Ascending aorta (tissue), 2 donors: ENCODE measurements around the gene ASXL1. TPM values are rescaled to one million over a fixed set of nuclear protein-coding genes. Genes with fewer than 3 reads are reported as not detected.

Source experiments
- DNase-seq, 2 donors: peaks; one replicate each; pipeline ENCODE4 v3.0.0-alpha.2; 2019; ENCODE audit warnings: low spot score in 2 of 2
- H3K27ac ChIP-seq, 2 donors: fragments of 200-600 bp; sonication (generic); one replicate each; pipeline ENCODE4 v1.5.1; 2016 to 2017; ENCODE audit warnings: mild to moderate bottlenecking in 1 of 2
- H3K27me3 ChIP-seq: fragments of 200-600 bp; sonication (generic); one replicate; pipeline ENCODE4 v1.5.1; 2017
- H3K36me3 ChIP-seq, 2 donors: fragments of 200-600 bp; sonication (generic); one replicate each; pipeline ENCODE4 v1.5.1; 2016
- H3K4me1 ChIP-seq, 2 donors: fragments of 200-600 bp; sonication (generic); one replicate each; pipeline ENCODE4 v1.5.1; 2016 to 2017; ENCODE audit warnings: mild to moderate bottlenecking in 1 of 2
- H3K4me3 ChIP-seq, 2 donors: fragments of 200-600 bp; sonication (generic); one replicate each; pipeline ENCODE4 v1.5.1; 2016 to 2017; ENCODE audit warnings: mild to moderate bottlenecking in 1 of 2
- H3K9me3 ChIP-seq, 2 donors: fragments of 200-600 bp; sonication (generic); one replicate each; pipeline ENCODE4 v1.5.1; 2016
- intact Hi-C: fragments of 100-400 bp; cut with DNase I; formaldehyde crosslinking; loops from one replicate; pipeline ENCODE4 v1.15.1; 2023
- total RNA-seq: library from RNA; depleted of rRNA; stranded (reverse); fragments of >200 nt; gene quantifications from one replicate; pipeline ENCODE4 v1.1.0, GENCODE V29; 2016
- TF ChIP-seq, protein P1 (sequence below), 3 experiments: fragments of 200-600 bp in 2 of 3; fragments of 450-650 bp in 1 of 3; sonication (generic) in 2 of 3; IDR thresholded peaks; one replicate each; pipeline ENCODE4 v1.5.1; 2016 to 2019; ENCODE audit warnings: antibody characterized with exemption in 3 of 3, mild to moderate bottlenecking in 1 of 3, moderate library complexity in 1 of 3

The ASXL1 gene
- total RNA-seq, 1 donor from 2014 or later = 37.4 TPM

DNA sequence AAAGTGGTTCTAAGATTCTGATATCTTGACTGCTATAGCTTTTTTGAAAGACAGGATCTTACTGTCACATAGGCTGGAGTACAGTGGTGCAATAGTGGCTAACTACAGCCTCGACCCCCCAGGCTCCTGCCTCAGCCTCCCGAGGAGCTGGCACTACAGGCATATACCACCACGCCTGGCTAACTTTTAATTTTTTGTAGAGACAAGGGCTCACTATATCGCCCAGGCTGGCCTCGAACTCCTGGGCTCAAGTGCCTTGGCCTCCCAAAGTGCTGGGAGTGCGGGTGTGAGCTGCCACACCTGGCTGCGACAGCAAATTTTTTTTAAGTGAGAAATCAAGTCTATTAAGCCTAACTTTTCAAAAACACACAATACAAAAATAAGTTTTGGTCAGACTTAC lies 120.4 kb downstream of the ASXL1 start:
- Histone ChIP-seq H3K9me3 (no peaks in the 10 kb centered on the region), H3K36me3 (no peaks in the 10 kb centered on the region), H3K27ac (no peak overlapping the region), H3K27me3 (no peaks in the 10 kb centered on the region), H3K4me3 (no peak overlapping the region), H3K4me1 (peaks cover 10 to 29% of the 10 kb centered on the region in 2 donors)
- TF ChIP-seq, protein P1, sequence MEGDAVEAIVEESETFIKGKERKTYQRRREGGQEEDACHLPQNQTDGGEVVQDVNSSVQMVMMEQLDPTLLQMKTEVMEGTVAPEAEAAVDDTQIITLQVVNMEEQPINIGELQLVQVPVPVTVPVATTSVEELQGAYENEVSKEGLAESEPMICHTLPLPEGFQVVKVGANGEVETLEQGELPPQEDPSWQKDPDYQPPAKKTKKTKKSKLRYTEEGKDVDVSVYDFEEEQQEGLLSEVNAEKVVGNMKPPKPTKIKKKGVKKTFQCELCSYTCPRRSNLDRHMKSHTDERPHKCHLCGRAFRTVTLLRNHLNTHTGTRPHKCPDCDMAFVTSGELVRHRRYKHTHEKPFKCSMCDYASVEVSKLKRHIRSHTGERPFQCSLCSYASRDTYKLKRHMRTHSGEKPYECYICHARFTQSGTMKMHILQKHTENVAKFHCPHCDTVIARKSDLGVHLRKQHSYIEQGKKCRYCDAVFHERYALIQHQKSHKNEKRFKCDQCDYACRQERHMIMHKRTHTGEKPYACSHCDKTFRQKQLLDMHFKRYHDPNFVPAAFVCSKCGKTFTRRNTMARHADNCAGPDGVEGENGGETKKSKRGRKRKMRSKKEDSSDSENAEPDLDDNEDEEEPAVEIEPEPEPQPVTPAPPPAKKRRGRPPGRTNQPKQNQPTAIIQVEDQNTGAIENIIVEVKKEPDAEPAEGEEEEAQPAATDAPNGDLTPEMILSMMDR (IDR thresholded peaks at IDR 0.05) = no peak
- no peak for DNase-seq
- intact Hi-C loops = no loop called here

DNA sequence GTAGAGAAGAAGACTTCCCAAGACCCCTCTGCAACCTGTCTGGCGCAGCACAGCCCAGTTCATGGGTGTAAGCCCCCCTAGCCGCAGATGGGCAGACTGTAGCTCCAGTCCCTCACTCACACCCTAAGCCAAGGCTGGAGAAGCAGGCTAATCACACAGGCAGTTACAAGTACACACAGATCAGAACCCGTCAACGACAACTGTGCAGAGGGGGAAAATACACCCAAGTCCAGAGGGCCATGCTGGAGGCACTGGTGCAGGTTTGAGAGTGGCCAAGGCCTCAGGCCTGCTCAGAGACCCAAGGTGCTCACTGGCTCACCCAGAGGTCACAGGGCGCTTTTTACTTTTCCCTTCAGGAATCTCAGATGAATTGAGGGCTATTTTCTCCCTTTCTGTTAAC lies 120.9 kb downstream of the ASXL1 start:
- TF ChIP-seq, protein P1 (IDR thresholded peaks at IDR 0.05) = no peak

DNA sequence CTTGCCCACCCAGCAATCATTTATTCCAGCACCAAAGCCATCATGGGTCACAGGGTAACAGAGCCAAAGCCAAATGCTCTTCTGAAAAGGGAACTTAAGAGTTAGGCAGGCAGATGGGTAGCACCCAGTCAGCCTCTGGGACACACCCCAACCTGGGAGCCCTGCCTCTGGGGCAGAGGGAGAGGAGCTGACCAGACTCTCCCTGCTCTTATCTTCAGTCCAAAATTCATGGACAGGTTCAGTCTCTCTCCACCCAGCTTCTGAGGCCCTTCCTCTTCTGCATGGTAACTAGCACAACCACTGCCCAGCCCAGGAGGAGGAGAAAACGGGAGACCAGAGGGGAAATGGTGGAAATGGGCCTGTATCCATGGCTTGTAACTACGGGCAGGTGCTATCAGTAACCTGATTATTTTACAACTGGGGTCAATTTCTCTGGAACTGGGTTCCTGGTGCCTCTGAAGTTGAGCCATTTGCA lies 121.6 kb downstream of the ASXL1 start:
- no peaks in the 10 kb centered on the region for H3K27me3 ChIP-seq
- H3K27ac ChIP-seq = no peak overlapping the region
- TF ChIP-seq, protein P1 (IDR thresholded peaks at IDR 0.05) = no peak
- H3K9me3 ChIP-seq = no peaks in the 10 kb centered on the region
- no peak overlapping the region for H3K4me3 ChIP-seq
- intact Hi-C loops = no loop called here
- DNase-seq = no peak
- peaks cover 6 to 28% of the 10 kb centered on the region in 2 donors for H3K4me1 ChIP-seq
- H3K36me3 ChIP-seq = no peaks in the 10 kb centered on the region

More for the DNA sequence above, 120.9 kb downstream of the ASXL1 start:
- no peaks in the 10 kb centered on the region for H3K36me3 ChIP-seq
- H3K9me3 ChIP-seq = no peaks in the 10 kb centered on the region
- DNase-seq = no peak
- no peak overlapping the region for H3K27ac ChIP-seq
- H3K4me1 ChIP-seq = peaks cover 10 to 29% of the 10 kb centered on the region in 2 donors
- intact Hi-C loops = no loop called here
- H3K27me3 ChIP-seq = no peaks in the 10 kb centered on the region
- no peak overlapping the region for H3K4me3 ChIP-seq

DNA sequence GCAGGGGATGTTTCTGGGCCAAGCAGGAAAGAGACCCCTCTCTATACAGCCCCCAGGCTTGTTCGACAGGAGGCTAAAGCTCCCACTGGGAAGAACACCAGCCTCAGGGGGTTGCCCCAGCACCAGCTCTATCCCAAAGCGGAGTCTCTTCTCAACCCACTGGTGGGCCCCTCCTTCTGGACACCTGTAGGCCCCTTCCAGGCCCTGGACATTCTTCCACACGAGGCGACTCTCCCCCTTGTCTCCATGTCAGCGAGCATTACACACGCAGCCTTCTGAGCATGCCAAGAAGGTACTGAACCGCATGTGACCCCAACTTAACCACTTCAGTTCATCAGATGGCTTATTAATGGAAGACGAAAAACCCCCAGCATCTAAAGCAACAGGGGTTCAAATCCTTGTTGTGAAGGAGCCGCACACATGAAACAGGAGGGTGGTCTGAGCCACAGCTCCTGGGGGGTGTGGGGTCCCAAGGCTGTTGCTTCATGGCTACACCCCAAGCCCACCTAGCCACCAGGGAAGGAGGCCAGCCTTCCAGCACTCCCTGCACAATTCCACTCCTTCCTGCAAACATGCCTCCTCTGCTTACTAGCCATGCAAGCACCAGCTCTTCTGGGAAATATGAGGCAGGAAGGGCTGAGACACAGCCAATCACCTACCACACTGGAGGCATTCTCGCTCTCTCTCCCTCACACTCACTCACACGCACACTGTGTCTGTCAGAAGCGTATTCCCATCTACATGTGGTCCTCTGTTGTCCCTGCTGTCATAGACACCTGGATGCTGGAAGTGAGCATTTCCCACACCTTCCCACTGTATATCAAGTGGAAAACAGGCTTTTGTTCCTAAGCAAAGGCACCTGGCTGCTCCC lies 122.5 kb downstream of the ASXL1 start:
- H3K36me3 ChIP-seq = no peaks in the 10 kb centered on the region
- H3K4me1 ChIP-seq = peaks cover 2 to 19% of the 10 kb centered on the region in 2 donors
- H3K27ac ChIP-seq = no peak overlapping the region
- no peaks in the 10 kb centered on the region for H3K9me3 ChIP-seq
- no peaks in the 10 kb centered on the region for H3K27me3 ChIP-seq
- intact Hi-C loops = no loop called here
- DNase-seq = no peak
- H3K4me3 ChIP-seq = peak overlapping the region in 1 of 2 donors; percentile 88
- TF ChIP-seq, protein P1 (IDR thresholded peaks at IDR 0.05) = no peak

DNA sequence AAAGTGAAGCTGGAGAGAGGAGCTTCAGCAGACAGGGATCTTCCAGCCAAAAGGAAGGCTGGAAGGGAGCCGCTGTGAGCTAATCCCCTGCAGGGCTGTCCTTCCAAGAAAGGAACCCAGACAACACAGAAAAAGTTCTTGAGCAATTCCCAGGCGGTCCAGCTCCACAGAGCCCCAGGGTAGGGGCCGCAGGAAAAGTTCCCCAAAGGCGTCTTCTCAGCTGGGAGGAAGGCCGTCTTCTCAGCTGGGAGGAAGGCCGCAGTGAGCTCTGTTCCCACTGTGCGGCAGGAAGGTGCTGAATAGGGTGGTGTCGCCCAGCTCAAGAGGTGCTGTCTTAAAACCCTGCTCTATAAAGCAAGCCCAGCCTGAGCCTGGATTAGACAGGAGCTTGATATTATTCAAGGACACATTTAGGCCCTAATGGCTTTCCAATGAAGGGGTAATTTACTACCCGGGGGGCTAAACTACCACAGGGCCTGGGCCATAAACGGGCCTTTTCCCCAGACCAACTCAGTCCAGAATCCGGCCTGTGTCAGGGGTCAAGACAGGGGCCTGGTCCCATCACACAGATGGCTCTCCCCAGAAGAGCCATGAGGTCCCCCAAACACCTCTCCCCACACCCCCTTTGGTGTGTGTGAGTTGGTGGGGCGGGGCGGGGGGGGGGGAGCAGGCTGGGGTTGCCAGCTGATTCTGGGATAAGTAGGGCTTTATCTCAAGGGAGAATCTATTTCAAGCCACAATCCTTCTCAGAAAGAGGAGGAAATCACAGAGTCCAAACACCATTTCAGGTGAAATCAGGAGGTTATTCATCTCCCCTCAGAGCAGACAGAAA lies 123.4 kb downstream of the ASXL1 start:
- Histone ChIP-seq H3K36me3 (no peaks in the 10 kb centered on the region), H3K9me3 (no peaks in the 10 kb centered on the region), H3K4me1 (peaks cover 0 to 13% of the 10 kb centered on the region in 2 donors), H3K4me3 (peak overlapping the region; percentile 88 to 96), H3K27ac (peak overlapping the region; percentile 42 to 64), H3K27me3 (no peaks in the 10 kb centered on the region)
- intact Hi-C loops = no loop called here
- DNase-seq = no peak
- TF ChIP-seq, protein P1 (IDR thresholded peaks at IDR 0.05) = no peak
